ENCODE results near the gene CIDEB.

Gene CIDEB

GRCh38 chr14:24290746-24291145 lies 17.0 kb downstream of the CIDEB start:
- no peak for DNase-seq (ENCODE audit: low read depth)

GRCh38 chr14:24289649-24290280 lies 18.0 kb downstream of the CIDEB start:
- DNase-seq (ENCODE audit: low read depth) = no peak

DNA sequence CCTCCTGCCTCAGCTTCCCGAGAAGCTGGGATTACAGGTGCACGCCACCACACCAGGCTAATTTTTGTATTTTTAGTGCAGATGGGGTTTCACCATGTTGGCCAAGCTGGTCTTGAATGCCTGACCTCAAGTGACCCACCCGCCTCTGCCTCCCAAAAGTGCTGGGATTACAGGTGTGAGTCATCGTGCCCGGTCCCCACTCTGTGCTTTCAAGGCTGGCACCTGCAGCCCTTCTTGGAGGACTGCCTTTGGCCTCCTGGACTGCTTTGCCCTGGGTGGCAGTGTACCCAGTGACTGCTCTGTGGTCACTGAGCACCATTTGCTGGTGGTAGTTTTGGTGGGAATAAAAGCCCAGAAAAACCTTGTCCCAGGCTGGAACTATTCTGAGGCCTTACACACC lies 20.8 kb downstream of the CIDEB start:
- no peak for DNase-seq (ENCODE audit: low read depth)

DNA sequence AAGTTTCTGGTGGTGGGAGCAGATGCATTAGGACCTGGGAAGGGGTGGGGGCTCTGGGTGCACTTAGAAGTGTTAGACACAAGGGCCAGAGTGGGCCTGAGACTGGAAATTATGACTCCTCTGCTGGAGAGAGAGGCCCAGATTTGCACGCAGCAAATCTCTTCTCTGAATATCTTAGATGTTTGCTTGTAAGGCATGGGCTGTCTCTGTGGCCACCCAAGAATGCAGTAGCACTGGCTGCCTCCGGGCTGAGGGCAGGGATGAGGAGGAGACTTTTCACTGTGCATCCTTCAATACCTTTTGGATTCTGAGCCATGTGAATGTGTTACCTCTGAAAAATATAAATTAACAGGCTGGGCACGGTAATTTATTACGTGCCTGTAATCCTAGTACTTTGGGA lies 22.4 kb downstream of the CIDEB start:
- no peak for DNase-seq (ENCODE audit: low read depth)

- no peak for DNase-seq (ENCODE audit: low read depth)
Observed at GRCh38 chr14:24284501-24285035, 23.2 kb downstream of the CIDEB start.

DNA sequence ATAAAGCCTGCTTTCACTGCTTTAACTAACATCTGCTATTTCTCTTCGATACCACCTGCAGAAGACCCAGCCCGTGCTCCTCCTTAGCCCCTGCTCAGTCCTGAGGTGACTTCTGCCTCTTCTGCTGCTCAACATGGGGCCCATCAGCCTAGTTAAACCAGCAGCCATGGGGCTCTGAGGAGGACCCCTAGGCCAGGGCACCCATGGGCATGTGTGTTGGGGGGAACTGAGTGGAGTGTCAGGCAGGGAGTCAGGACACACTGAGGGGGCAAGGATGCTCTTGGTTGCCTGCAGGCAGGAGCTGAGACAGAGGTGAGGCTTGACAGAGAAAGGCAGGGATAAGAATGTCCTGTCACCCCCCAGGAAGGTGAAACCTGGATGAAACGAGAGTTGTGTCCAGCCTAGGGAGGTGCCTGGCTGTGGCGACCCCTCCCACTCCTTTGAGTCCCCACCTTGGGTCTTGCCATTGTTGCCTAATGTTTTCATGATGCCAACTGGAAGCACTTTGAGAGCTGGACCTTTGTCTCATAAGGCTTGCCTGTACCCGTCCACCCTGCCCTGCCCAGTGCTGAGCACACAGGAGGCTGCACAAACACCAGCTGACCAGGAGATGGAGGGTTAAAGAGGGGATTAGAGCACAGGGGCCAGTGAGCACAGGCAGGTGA lies 23.8 kb downstream of the CIDEB start:
- no peak for DNase-seq (ENCODE audit: low read depth)

DNA sequence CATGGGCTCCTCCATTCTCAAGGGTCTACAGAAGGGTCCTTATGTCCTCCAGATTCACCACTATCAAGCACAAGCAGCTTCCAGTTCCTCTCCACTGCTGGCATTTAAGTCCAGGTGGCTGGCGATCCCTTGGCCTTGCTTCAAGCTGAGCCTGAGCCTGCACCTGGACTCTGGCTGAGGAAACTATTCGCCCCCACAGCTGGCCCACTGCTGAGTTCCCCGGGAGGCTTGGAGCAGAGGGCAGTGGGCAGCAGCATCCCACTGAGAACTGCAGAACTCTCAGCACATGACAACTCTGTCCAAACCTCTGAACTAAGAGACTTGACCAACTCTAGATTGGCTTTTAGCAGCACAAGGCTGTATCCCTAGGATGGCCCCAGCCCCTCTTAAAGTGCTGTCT lies 25.0 kb downstream of the CIDEB start:
- DNase-seq (ENCODE audit: low read depth) = no peak

DNA sequence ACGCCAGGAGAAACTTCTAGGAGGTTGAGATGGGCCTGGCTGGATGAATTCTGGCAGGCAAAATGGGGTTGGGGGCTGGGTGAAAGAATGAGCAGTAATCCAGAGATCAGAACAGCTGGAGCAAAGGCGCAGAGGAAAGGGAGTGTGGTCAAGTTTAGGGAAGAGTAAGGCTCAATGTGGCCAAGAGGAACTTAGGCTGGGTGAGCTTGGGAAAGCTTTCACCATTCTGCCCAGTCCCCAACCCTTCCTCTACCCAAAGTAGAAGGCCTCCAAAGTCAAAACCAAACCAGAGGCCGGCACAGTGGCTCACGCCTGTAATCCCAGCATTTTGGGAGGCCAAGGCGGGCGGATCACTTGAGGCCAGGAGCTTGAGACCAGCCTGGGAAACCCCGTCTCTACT lies 26.1 kb downstream of the CIDEB start:
- no peak for DNase-seq (ENCODE audit: low read depth)

GRCh38 chr14:24280797-24281460 lies 26.8 kb downstream of the CIDEB start:
- no peak for DNase-seq (ENCODE audit: low read depth)

GRCh38 chr14:24279301-24280186 lies 28.2 kb downstream of the CIDEB start:
- DNase-seq (ENCODE audit: low read depth) = peak; percentile 50

DNA sequence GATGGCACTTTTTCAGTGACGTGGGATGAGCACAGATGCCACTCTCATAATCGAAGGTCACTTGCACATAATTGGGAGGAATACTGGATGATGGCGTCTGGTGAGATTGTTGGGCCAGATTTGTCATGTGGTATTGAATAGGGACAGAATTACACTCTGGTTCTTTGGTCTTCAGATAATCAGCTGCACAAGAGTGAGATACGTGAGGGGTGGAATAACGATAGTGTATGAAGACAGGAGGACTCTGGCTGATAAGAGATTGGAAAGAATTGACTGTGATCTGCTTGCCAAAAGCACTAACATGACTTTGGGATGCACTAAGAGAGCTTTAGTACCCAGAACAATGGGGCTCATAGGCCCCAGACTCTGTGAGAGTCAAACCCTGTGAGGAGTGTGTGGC lies 29.4 kb downstream of the CIDEB start:
- DNase-seq (ENCODE audit: low read depth) = no peak

DNA sequence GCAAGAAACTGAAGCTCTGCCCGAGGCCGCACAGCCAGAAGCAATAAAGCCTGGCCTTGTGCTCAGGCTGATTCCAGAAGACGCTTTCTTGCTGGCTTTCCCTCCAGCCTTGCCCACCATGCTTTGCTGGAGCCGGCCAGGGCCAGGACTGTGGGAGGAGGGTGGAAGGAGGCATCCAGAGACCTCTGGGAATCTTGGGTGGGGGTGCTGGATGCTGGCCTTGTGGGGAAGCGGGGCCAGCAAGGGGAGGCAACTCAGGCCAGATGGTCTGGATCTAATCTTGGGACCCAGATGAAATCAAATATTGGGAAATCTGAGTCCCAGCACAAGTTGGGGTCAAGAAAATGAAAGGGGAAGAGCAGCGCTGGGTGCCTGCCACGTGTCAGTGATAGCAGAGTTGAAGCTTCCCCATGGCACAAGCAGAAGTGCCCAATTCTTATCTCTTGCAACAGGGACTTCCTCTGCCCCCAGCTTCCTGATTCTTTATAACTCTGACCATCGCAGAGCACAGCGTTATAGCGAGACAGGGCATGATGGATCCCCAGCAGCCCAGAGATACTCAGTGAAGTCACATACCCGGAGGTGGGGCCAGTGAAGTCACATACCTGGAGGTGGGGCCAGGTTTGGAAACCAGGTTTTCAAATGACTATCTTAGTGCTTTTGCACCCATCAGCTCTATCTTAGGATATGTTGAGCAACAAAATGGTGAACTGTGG lies 30.0 kb downstream of the CIDEB start:
- DNase-seq (ENCODE audit: low read depth) = no peak

DNA sequence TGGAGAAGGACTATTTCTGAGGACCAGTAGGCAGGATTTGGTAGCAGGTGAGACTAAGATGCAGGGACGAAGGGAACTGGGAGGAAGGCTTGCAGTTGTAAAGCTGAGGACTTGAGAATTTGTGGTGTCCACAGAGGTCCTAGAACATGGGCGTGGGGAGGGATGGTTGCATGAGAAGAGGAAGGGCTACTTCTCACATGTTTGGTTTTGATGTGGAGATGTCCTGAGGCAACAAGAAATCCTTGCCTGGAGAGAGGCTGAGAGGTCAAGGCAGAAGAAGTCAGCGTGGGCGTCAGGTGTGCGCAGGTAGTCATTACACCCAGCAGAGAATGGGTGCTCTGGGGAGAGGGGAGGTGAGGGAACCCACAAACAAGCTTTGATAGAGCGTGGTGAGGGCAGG lies 30.7 kb downstream of the CIDEB start:
- DNase-seq (ENCODE audit: low read depth) = no peak

DNA sequence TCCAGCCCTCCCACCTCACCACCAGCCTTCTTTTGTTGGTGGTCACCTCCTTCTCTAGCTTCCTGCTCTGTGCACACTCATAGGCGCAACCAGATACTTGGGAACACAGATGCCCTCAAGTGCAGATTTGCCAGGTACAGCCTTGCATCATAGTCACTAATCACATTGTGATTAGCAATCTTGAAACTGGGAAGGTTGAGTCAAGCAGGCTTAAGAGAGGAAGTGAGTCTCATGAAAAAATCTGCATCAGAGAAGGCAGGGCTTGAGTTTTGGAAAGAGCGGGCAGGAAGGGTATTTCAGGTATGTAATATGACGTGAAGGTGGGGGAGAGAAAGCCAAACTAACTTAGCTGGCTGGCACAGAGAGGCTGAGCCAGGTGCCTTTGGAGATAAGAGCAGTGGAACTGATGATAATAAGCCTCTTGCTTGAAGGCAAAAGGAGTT lies 33.7 kb downstream of the CIDEB start:
- DNase-seq (ENCODE audit: low read depth) = peak; percentile 62

DNA sequence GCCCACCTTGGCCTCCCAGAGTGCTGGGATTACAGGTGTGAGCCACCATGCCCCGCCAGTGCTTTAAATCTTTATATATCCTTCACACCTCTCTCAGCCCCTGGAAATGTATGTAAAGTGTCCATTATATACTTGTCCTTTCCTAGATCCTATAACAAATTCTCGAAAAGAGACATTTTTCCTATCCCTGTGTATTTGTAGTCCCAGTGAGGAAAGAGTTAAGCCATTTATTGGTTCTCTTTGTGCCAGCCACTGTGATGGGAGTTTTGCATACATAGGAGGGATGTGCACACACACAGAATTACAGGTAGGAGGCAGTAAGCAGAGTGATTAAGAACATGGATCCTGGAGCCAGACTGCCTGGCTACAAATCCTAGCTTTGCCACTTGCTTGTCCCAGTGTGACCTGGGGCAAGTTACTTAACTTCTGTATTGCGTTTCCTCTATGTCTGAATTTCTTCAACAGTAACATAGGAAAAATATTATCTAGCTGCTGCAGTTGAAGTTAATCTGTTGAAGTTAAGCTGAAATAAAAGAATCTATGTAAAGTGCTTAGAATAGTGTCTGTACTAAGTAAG lies 34.3 kb downstream of the CIDEB start:
- DNase-seq (ENCODE audit: low read depth) = no peak

- no peak for DNase-seq (ENCODE audit: low read depth)
Observed at GRCh38 chr14:24272467-24272866, 35.3 kb downstream of the CIDEB start.

- DNase-seq (ENCODE audit: low read depth) = no peak
Observed at GRCh38 chr14:24271834-24272263, 35.9 kb downstream of the CIDEB start.

DNA sequence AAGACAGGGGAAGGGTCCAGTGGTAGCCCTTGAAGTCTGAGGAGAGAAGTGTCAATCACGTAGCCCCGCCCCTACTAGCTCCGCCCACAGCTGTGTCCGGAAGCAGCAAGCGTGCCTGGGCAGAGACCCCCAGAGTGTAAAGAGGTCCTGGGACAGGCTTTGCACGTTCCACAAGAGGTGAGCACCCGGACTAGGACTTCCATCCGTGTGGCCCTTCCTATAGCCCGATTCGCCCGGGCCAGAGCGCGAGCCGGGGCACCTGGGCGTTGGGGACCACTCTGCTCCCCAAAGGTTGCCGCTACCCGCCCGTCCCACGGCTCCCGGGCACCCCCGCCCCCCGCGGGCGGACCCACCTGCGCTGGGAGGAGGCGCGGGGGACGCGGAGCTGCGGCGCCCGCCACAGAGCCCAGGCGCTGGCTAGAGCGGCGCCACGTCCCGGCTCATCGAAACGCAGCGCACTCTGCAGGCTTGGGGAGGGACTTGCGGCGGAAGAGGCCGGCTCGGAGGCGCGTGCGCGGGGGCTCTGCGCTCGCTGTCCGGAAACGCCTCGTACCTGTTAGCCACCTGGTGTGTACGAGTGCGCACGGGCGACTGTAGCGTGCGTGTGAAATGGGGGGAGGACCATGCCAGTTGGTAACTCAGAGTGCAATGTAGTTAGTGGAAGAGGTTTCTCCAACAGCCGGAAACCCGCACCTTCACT lies 36.5 kb downstream of the CIDEB start, which contains the start of gene RABGGTA:
Gene RABGGTA, minus strand, starts transcription at position 464 of the 700 bp plus-strand sequence. CDS start 482 bp downstream, outside the sequence.
- peak; percentile 89 for DNase-seq (ENCODE audit: low read depth)

DNA sequence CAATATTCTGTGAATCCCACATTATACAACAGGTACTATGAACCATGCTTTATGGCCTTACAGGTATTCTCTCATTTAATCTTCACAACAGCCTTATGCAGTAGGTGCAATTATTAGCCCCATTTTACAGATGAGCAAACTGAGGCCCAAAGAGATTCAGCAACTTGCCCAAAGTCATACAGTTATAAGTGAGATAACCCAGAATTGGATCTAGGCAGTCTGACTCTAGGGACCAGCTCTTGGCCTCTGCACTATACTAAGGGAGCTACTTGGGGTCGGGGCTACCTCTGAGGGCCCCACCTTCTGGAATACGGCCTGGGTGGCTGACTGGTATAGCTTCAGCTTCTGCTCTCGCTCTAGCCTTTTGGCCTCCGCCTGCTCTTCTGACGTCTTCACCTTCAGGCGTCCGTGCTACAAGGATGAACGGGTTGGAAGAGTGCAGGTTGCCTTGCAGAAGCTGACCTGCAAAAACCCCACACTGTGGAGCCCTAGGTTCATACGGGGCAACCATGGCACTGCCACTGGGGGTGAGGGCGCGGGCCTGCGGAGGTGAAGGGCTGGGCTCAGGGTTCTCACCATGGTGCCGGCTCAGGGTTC lies 37.1 kb downstream of the CIDEB start:
- no peak for DNase-seq (ENCODE audit: low read depth)
